ENCODE measurements around the gene NSG1. TPM values are rescaled to one million over a fixed set of nuclear protein-coding genes. Genes with fewer than 3 reads are reported as not detected.

NSG1 gene
- total and polyA plus RNA-seq, 2 of the 8 experiments (the other 6 are each of a cell fraction or from before 2014, with no cell fraction given), result 35.7 to 61.4 TPM

DNA sequence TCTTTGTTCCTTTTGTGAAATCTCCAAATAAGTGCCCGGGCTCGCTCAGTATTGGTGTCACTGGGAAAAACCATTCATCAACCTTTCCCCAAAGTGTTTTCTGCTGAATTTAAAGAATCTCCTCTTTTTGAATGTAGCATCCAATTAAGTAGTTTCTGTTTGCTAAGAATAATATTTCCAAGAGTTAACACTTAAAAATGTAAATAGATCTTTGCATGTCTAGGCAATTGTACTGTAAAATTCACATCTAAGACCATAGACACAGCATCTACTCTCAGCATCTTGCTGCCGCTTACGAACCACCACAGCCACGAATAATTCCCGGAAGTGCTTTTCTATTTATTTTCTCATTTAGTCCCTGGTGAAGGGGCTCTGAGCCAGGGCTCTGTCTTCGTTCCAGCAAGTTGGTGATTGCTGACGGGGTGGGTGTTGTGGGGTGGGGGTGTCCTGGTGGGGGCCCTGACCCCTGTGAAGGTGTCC lies 1.4 kb downstream of the NSG1 start (continued):
- no peak for TF ChIP-seq EP300 (IDR thresholded peaks at IDR 0.05; ENCODE audit: borderline replicate concordance in 1 of 2, low read depth in 2 of 2, low read length in 2 of 2)
- TF ChIP-seq SUZ12 (IDR thresholded peaks at IDR 0.05; ENCODE audit: low read length), result no peak
- TF ChIP-seq BACH1 (IDR thresholded peaks at IDR 0.05; ENCODE audit: low read length), result no peak
- TF ChIP-seq KDM1A (IDR thresholded peaks at IDR 0.05; ENCODE audit: borderline replicate concordance, low read length), result no peak
- TF ChIP-seq CHD2 (IDR thresholded peaks at IDR 0.05; ENCODE audit: low read length), result no peak

Data from H1 (cell line).